HepG2 (cell line): ENCODE results near the gene ACYP2. TPM values are rescaled to one million over a fixed set of nuclear protein-coding genes. Genes with fewer than 3 reads are reported as not detected.
A peak's percentile ranks its signal among the peaks of the same experiment; 100 is the strongest.

ENCODE experiments used
- BCL6 ChIP-seq: IDR thresholded peaks from 2 replicates; pipeline ENCODE4 v1.6.1; 2016; ENCODE audit warnings: missing genetic modification reagents, missing compliant biosample characterization
- EP300 ChIP-seq, 3 experiments: sonication (generic) in 1 of 3; formaldehyde crosslinking in 1 of 3; IDR thresholded peaks; 2 replicates each; pipeline versions ENCODE4 v1.5.1 to v1.6.1; 2011 to 2020; ENCODE audit warnings: low read depth in 2 of 3, low read length in 2 of 3, borderline replicate concordance in 1 of 3, improper control_type of control experiment in 1 of 3, mild to moderate bottlenecking in 1 of 3, missing genetic modification reagents in 1 of 3, moderate library complexity in 1 of 3
- GATA4 ChIP-seq: sonication (generic); IDR thresholded peaks from 2 replicates; pipeline ENCODE4 v1.6.1; 2016; ENCODE audit warnings: antibody characterized with exemption, low read depth, borderline replicate concordance
- HHEX ChIP-seq: IDR thresholded peaks from 2 replicates; pipeline ENCODE4 v1.6.1; 2016; ENCODE audit warnings: control low read depth
- KMT2B ChIP-seq: IDR thresholded peaks from 2 replicates; pipeline ENCODE4 v1.6.1; 2016; ENCODE audit warnings: missing genetic modification reagents, missing compliant biosample characterization
- MIER2 ChIP-seq: IDR thresholded peaks from 2 replicates; pipeline ENCODE4 v1.6.1; 2016; ENCODE audit warnings: missing biosample characterization, missing genetic modification reagents
- NR2F1 ChIP-seq, 2 experiments: fragments of 450-650 bp in 1 of 2; formaldehyde crosslinking in 1 of 2; IDR thresholded peaks; 2 replicates each; pipeline versions ENCODE4 v1.5.0 to v1.6.1; 2016 to 2020; ENCODE audit warnings: mild to moderate bottlenecking in 1 of 2, missing compliant biosample characterization in 1 of 2, missing genetic modification reagents in 1 of 2, moderate library complexity in 1 of 2
- SALL2 ChIP-seq: sonication (generic); formaldehyde crosslinking; IDR thresholded peaks from 2 replicates; pipeline ENCODE4 v1.8.1; 2023; ENCODE audit warnings: mild to moderate bottlenecking, missing genetic modification reagents, inconsistent platforms
- ZFP37 ChIP-seq: sonication (generic); formaldehyde crosslinking; IDR thresholded peaks from 2 replicates; pipeline ENCODE4 v1.4.0; 2020; ENCODE audit warnings: missing genetic modification reagents, borderline replicate concordance
- ZMYM3 ChIP-seq: sonication (generic); formaldehyde crosslinking; IDR thresholded peaks from 2 replicates; pipeline ENCODE4 v1.5.1; 2020; ENCODE audit warnings: mild to moderate bottlenecking, missing genetic modification reagents
- ZNF235 ChIP-seq: sonication (generic); formaldehyde crosslinking; IDR thresholded peaks from 2 replicates; pipeline ENCODE4 v1.8.1; 2023; ENCODE audit warnings: mild to moderate bottlenecking, missing genetic modification reagents, borderline replicate concordance
- ZNF318 ChIP-seq: sonication (generic); formaldehyde crosslinking; IDR thresholded peaks from 2 replicates; pipeline ENCODE4 v1.4.0; 2020; ENCODE audit warnings: mild to moderate bottlenecking, missing genetic modification reagents
- ZNF614 ChIP-seq: IDR thresholded peaks from 2 replicates; pipeline ENCODE4 v1.6.1; 2018; ENCODE audit warnings: missing biosample characterization, missing genetic modification reagents, inconsistent platforms, borderline replicate concordance
- polyA plus RNA-seq, 8 experiments: library from polyadenylated mRNA; depleted of rRNA in 3 of 8; stranded (reverse) in 7 of 8; unstranded in 1 of 8; fragments of >200 nt; fragmentation: Illumina TruSeq in 4 of 8; extraction: Trizol in 4 of 8; gene quantifications; 2 replicates each; pipeline versions ENCODE4 v1.2.1 to v1.2.3, GENCODE V29; 2011 to 2016; ENCODE audit warnings: low read depth in 4 of 8, missing spikeins in 1 of 8, mixed read lengths in 1 of 8; ENCODE audit not compliant: insufficient read depth in 1 of 8
- total RNA-seq, 5 experiments: library from RNA; depleted of rRNA; stranded (reverse); fragments of >200 nt; fragmentation: Illumina TruSeq; extraction: Trizol; gene quantifications; 2 replicates each; pipeline ENCODE4 v1.2.3, GENCODE V29; 2016; ENCODE audit warnings: low read depth in 1 of 5
- TF ChIP-seq, protein P1 (sequence below): sonication (generic); formaldehyde crosslinking; conservative IDR thresholded peaks from 2 replicates; pipeline ENCODE4 v1.8.0; 2022; ENCODE audit warnings: low read depth, missing genetic modification reagents
- TF ChIP-seq, protein P2 (sequence below): sonication (generic); formaldehyde crosslinking; IDR thresholded peaks from 2 replicates; pipeline ENCODE4 v1.9.0; 2021; ENCODE audit warnings: missing genetic modification reagents, borderline replicate concordance

ACYP2 gene
- total and polyA plus RNA-seq, 2 of the 13 experiments (the other 11 are each of a cell fraction or from before 2014, with no cell fraction given) = 12.3 to 12.7 TPM

DNA sequence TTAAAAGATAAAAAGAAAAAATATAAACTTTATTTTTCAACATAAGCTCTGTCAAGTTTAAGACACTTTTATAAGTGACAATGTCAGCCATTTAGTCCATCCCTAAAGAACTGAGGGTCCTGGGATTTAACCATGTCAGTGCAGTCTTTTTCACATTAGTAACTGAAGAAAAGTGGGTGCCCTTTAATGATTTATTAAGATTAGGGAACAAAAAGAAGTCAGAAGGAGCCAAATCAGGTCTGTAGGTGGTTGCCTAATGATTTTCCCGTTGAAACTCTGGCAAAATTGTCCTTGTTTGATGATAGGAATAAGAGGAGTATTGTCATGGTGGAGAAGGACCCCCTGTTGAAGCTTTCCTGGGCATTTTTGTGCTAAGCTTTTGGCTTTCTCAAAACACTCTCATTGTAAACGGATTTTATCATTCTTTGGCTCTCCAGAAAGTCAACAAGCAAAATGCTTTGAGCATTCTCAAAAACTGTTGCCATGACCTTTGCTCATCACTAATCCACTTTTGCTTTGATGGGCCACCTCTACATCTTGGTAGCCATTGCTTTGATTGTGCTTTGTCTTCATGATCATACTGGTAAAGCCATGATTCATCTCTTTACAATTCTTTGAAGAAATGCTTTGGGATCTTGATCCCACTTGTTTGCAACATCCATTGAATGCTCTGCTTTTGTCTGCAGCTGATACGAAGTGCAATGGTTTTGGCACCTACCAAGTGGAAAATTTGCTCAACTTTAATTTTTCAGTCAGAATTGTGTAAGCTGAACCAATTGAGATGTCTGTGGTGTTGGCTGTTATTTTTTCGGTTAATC is 118.6 kb downstream of the ACYP2 start (continued):
- TF ChIP-seq, protein P1, sequence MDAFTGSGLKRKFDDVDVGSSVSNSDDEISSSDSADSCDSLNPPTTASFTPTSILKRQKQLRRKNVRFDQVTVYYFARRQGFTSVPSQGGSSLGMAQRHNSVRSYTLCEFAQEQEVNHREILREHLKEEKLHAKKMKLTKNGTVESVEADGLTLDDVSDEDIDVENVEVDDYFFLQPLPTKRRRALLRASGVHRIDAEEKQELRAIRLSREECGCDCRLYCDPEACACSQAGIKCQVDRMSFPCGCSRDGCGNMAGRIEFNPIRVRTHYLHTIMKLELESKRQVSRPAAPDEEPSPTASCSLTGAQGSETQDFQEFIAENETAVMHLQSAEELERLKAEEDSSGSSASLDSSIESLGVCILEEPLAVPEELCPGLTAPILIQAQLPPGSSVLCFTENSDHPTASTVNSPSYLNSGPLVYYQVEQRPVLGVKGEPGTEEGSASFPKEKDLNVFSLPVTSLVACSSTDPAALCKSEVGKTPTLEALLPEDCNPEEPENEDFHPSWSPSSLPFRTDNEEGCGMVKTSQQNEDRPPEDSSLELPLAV (CRISPR knock-in tag) = no peak
- TF ChIP-seq ZNF318 (CRISPR knock-in tag) (no peak), GATA4 (peak; percentile 98), ZNF614 (CRISPR knock-in tag) (peak; percentile 72; the same call in 1 of the 2 replicates), HHEX (peak; percentile 59; the same call in 1 of the 2 replicates), SALL2 (peak; percentile 43; the same call in 1 of the 2 replicates), ZMYM3 (peak; percentile 62; the same call in 1 of the 2 replicates), KMT2B (0 out of 2 replicates have a peak, but pooled peaks have one; percentile 50), ZNF235 (CRISPR knock-in tag) (no peak), MIER2 (CRISPR knock-in tag) (peak; percentile 89), NR2F1 (CRISPR knock-in tag; IDR thresholded peaks at IDR 0.05) (peak; percentile 89 to 94), EP300 (IDR thresholded peaks at IDR 0.05; ENCODE audit: low read depth in 2 of 2, low read length in 2 of 2) (peak; percentile 63 to 98; a peak in 3 of 4 replicates), EP300 (CRISPR knock-in tag; IDR thresholded peaks at IDR 0.05; ENCODE audit: borderline replicate concordance) (peak; percentile 100), ZFP37 (no peak), BCL6 (CRISPR knock-in tag) (peak; percentile 92)
- TF ChIP-seq, protein P2, sequence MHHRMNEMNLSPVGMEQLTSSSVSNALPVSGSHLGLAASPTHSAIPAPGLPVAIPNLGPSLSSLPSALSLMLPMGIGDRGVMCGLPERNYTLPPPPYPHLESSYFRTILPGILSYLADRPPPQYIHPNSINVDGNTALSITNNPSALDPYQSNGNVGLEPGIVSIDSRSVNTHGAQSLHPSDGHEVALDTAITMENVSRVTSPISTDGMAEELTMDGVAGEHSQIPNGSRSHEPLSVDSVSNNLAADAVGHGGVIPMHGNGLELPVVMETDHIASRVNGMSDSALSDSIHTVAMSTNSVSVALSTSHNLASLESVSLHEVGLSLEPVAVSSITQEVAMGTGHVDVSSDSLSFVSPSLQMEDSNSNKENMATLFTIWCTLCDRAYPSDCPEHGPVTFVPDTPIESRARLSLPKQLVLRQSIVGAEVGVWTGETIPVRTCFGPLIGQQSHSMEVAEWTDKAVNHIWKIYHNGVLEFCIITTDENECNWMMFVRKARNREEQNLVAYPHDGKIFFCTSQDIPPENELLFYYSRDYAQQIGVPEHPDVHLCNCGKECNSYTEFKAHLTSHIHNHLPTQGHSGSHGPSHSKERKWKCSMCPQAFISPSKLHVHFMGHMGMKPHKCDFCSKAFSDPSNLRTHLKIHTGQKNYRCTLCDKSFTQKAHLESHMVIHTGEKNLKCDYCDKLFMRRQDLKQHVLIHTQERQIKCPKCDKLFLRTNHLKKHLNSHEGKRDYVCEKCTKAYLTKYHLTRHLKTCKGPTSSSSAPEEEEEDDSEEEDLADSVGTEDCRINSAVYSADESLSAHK = no peak
